GM12801 (cell line): ENCODE results near the gene HECW1.

Source experiments
- TF ChIP-seq, protein P1 (sequence below): IDR thresholded peaks from one replicate; pipeline ENCODE4 v1.5.1; 2011; ENCODE audit warnings: control low read depth; ENCODE audit not compliant: insufficient read length; ENCODE audit errors: extremely low read depth

The HECW1 gene

DNA sequence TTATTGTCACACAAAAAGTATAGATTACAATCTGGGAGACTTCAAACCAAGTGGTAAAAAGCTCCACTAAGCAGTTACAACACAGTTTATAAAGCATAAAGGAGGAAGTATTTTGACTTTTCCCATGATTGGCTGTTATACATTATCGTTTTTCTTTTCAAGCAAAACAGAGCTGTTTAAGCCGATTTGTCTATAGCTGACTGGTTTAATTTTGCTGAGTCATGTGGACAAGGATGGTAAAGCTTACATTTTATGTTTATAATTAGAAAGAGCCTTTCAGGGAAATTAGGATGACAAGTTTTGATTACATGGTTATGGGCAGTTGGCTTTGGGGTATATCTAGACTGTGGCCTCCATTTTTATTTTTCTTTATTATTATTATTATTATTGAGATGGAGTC is 318.0 kb downstream of the HECW1 start:
- TF ChIP-seq, protein P1, sequence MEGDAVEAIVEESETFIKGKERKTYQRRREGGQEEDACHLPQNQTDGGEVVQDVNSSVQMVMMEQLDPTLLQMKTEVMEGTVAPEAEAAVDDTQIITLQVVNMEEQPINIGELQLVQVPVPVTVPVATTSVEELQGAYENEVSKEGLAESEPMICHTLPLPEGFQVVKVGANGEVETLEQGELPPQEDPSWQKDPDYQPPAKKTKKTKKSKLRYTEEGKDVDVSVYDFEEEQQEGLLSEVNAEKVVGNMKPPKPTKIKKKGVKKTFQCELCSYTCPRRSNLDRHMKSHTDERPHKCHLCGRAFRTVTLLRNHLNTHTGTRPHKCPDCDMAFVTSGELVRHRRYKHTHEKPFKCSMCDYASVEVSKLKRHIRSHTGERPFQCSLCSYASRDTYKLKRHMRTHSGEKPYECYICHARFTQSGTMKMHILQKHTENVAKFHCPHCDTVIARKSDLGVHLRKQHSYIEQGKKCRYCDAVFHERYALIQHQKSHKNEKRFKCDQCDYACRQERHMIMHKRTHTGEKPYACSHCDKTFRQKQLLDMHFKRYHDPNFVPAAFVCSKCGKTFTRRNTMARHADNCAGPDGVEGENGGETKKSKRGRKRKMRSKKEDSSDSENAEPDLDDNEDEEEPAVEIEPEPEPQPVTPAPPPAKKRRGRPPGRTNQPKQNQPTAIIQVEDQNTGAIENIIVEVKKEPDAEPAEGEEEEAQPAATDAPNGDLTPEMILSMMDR = no peak

- TF ChIP-seq, protein P1 = no peak
These were observed 318.7 kb downstream of the HECW1 start for GRCh38 chr7:43431020-43431595.

DNA sequence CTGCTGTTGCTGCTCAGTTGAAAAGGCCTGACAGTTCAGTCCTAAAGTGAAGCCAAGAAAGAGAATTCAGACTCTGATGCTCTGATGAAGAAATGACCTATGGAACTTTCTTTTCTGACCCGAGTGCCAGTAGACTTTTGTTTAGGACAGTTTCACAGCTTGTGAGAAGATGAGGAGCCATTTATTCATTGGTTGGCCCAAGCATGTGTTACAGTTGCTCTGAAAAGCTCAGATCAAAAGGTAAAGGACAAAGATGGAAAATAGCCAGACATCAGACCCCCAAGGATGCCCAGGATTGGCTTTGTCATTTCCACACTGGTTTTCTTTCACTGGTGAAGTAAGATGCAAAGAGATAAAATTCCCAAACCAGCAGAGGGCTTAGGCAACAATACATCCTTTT is 321.2 kb downstream of the HECW1 start:
- TF ChIP-seq, protein P1 = no peak

GRCh38 chr7:43437001-43437400 is 324.6 kb downstream of the HECW1 start:
- TF ChIP-seq, protein P1 = no peak

- TF ChIP-seq, protein P1 = no peak
These were observed 326.5 kb downstream of the HECW1 start for GRCh38 chr7:43438897-43439479.

DNA sequence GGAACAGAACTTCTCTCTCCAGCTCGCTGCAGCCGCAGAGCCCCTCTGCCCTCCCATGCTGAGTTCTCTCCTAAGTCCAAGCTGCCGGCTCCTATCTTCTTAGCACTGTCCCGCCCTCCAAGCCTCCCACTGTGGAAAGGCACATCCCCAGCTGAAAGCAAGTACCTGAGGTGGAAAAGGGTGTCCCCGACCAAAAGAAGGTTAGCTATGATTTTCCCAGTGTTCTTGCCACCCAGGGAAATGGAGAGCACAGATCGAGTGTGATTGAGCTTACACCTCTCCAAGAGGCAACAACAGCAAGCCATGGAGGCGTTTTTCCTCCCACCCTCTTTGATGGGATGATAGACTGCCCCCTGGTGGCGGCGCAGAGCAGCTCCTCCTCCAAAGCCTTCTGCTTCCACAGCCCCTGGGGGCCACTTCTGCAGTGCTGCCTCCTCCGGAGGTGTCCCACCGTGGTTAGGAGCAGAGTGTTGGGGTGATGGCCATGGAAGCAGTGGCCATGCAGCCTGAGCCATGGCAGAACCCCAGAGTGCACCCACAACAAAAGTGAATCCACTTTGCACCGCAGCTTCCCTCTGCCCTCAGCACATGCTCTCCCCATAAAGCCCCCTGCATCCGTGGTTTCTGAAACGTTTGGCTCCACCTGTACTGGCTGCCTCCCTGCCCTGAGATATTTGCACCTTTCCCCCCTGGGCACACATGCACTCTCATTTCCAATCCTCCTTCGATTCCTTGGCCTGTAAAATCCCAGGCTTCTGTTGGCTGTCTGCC is 327.4 kb downstream of the HECW1 start:
- TF ChIP-seq, protein P1 = no peak

DNA sequence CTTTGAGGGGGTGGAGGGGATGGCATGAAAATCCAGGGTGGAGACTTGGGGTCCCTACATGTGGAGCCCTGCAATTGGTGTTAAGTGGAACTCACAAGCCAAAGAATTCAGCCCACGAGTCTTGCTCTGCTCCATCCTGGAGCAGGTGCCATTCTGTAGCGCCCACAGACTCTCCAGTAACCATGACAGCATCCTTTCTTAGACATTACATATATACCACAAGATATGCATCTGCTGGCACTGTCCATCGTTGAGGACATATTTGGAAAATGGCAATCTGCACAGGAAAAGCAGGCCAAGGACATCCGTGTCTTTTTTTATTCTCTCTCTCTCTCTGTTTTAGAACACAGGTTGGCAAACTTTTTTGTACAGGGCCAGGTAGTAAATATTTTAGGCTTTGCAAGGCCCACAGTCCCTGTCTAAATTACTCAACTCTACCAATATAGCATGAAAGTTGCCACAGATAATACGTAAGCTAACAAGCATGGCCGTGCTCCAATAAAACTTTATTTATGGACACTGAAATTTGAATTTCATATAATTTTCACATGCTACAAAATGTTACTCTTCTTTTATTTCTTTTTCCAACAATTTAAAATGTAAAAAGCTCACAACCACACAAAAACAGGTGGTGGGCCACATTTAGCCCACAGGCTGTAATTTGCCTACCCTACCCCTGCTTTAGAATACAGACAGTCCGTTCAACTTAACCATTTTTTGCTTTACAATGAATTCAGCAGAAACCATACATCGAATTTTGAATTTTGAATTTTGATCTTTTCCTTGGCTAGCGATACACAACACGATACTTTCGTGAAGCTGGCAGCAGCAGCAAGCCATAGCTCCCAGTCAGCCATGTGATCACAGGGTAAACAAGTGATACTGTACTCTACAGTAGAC is 329.0 kb downstream of the HECW1 start:
- TF ChIP-seq, protein P1 = no peak
